ENCODE results near the gene WDR74. TPM values are rescaled to one million over a fixed set of nuclear protein-coding genes. Genes with fewer than 3 reads are reported as not detected.

WDR74 gene
- total and polyA plus RNA-seq, 9 of the 15 experiments (the other 6 are each of a cell fraction or from before 2014, with no cell fraction given): 32.7 to 210 (median 114) TPM

GRCh38 chr11:62831520-62832335 is 7.7 kb downstream of the WDR74 start, which contains the start of gene STX5 (continued):
- TF ChIP-seq REST (IDR thresholded peaks at IDR 0.05; ENCODE audit: borderline replicate concordance): no peak
- TF ChIP-seq REST (CRISPR knock-in tag; IDR thresholded peaks at IDR 0.05; ENCODE audit: low read depth): no peak
- TF ChIP-seq ZNF395 (CRISPR knock-in tag; IDR thresholded peaks at IDR 0.05): no peak
- no peak for TF ChIP-seq EZH2 (IDR thresholded peaks at IDR 0.05; ENCODE audit: borderline replicate concordance, low read depth, low read length)
- TF ChIP-seq ZNF696 (CRISPR knock-in tag; conservative IDR thresholded peaks at IDR 0.05): no peak
- no peak for TF ChIP-seq BCOR (IDR thresholded peaks at IDR 0.05)
- TF ChIP-seq XRCC4 (IDR thresholded peaks at IDR 0.05; ENCODE audit: extremely low read depth, insufficient read depth, insufficient read length): no peak
- no peak for TF ChIP-seq RBM15 (IDR thresholded peaks at IDR 0.05; ENCODE audit: insufficient read depth, low read length)
- no peak for TF ChIP-seq STAT5A (IDR thresholded peaks at IDR 0.05; ENCODE audit: borderline replicate concordance, low read length)
- TF ChIP-seq RNF2 (IDR thresholded peaks at IDR 0.05): no peak
- TF ChIP-seq LEF1 (IDR thresholded peaks at IDR 0.05): no peak; the same call in none of the 2 replicates
- no peak for TF ChIP-seq RFX5 (IDR thresholded peaks at IDR 0.05; ENCODE audit: low read depth, low read length)
- no peak for TF ChIP-seq SMARCB1 (IDR thresholded peaks at IDR 0.05; ENCODE audit: insufficient read length, low read depth)
- TF ChIP-seq WHSC1 (IDR thresholded peaks at IDR 0.05; ENCODE audit: low read length): no peak
- TF ChIP-seq ZNF143 (CRISPR knock-in tag; IDR thresholded peaks at IDR 0.05): no peak
- TF ChIP-seq CBX3 (IDR thresholded peaks at IDR 0.05; ENCODE audit: borderline replicate concordance in 1 of 2, low read length in 2 of 2): no peak
- TF ChIP-seq ZFPM2 (CRISPR knock-in tag; IDR thresholded peaks at IDR 0.05): no peak
- TF ChIP-seq CREM (IDR thresholded peaks at IDR 0.05; ENCODE audit: low read depth): peak; percentile 95
- TF ChIP-seq PRPF4 (IDR thresholded peaks at IDR 0.05; ENCODE audit: insufficient read depth, low read depth, low read length, poor library complexity, severe bottlenecking): no peak
- TF ChIP-seq SRSF3 (IDR thresholded peaks at IDR 0.05; ENCODE audit: insufficient read depth, low read length): no peak
- no peak for TF ChIP-seq ZNF778 (CRISPR knock-in tag; IDR thresholded peaks at IDR 0.05)

All from K562 (cell line).